Peyer's patch (tissue), 4 donors: ENCODE measurements around the gene SKIL. TPM values are rescaled to one million over a fixed set of nuclear protein-coding genes. Genes with fewer than 3 reads are reported as not detected.

ENCODE experiments used
- DNase-seq, 3 donors: peaks; one replicate each; pipeline ENCODE4 v3.0.0-alpha.2; 2017 to 2019
- H3K27ac ChIP-seq, 4 donors: fragments of 200-600 bp; sonication (generic); one replicate each; pipeline ENCODE4 v1.5.1; 2016 to 2019
- H3K27me3 ChIP-seq, 2 donors: fragments of 200-600 bp; sonication (generic); one replicate each; pipeline ENCODE4 v1.5.1; 2019
- H3K36me3 ChIP-seq, 3 donors: fragments of 200-600 bp; sonication (generic); one replicate each; pipeline ENCODE4 v1.5.1; 2016 to 2019
- H3K4me1 ChIP-seq, 4 donors: fragments of 200-600 bp; sonication (generic); one replicate each; pipeline ENCODE4 v1.5.1; 2016 to 2019
- H3K4me3 ChIP-seq, 4 donors: fragments of 200-600 bp; sonication (generic); 1 replicate in 3 of 4; 2 replicates in 1 of 4; pipeline ENCODE4 v1.5.1; 2016 to 2019; ENCODE audit warnings: mild to moderate bottlenecking in 1 of 4
- H3K9me3 ChIP-seq, 4 donors: fragments of 200-600 bp; sonication (generic); one replicate each; pipeline ENCODE4 v1.5.1; 2016 to 2019; ENCODE audit warnings: mild to moderate bottlenecking in 1 of 4
- CTCF ChIP-seq, 6 experiments: fragments of 450-650 bp in 4 of 6; fragments of 200-600 bp in 2 of 6; sonication (generic) in 1 of 6; IDR thresholded peaks; one replicate each; pipeline ENCODE4 v1.5.1; 2017 to 2019; ENCODE audit warnings: antibody characterized with exemption in 6 of 6, mild to moderate bottlenecking in 3 of 6, moderate library complexity in 1 of 6
- POLR2A ChIP-seq, 2 donors: fragments of 450-650 bp; IDR thresholded peaks; one replicate each; pipeline ENCODE4 v1.5.1; 2017; ENCODE audit warnings: antibody characterized with exemption in 2 of 2, mild to moderate bottlenecking in 2 of 2, moderate library complexity in 2 of 2
- total RNA-seq, 4 donors: library from RNA; depleted of rRNA; stranded (reverse); fragments of >200 nt; gene quantifications; one replicate each; pipeline ENCODE4 v1.1.0, GENCODE V29; 2016

Gene SKIL
- total RNA-seq, 4 donors from 2014 or later: 22.5 to 78.4 (median 43.5) TPM

GRCh38 chr3:170368921-170369320 lies 11.4 kb downstream of the SKIL start:
- TF ChIP-seq POLR2A (IDR thresholded peaks at IDR 0.05) (no peak), CTCF (IDR thresholded peaks at IDR 0.05) (peak in 4 of 6 experiments; percentile 5 to 30 (median 12))
- Histone ChIP-seq H3K27ac (no peak overlapping the region), H3K27me3 (no peaks in the 10 kb centered on the region), H3K4me3 (no peak overlapping the region), H3K9me3 (no peaks in the 10 kb centered on the region), H3K36me3 (peaks cover 0 to 6% (median 0%) of the 10 kb centered on the region in 3 donors), H3K4me1 (peaks cover 0 to 5% (median under 1%) of the 10 kb centered on the region in 4 donors)
- DNase-seq: no peak

- no peak for DNase-seq
- peaks cover 0 to 5% (median 0%) of the 10 kb centered on the region in 3 donors for H3K36me3 ChIP-seq
- no peak for TF ChIP-seq POLR2A (IDR thresholded peaks at IDR 0.05)
- H3K4me3 ChIP-seq: no peak overlapping the region
- H3K27ac ChIP-seq: no peak overlapping the region
- H3K27me3 ChIP-seq: no peaks in the 10 kb centered on the region
- H3K9me3 ChIP-seq: no peaks in the 10 kb centered on the region
- peaks cover 0 to 5% (median 0%) of the 10 kb centered on the region in 4 donors for H3K4me1 ChIP-seq
Measured at GRCh38 chr3:170372190-170372879, 14.8 kb downstream of the SKIL start.

GRCh38 chr3:170383567-170383966 lies 26.1 kb downstream of the SKIL start:
- Histone ChIP-seq H3K9me3 (no peaks in the 10 kb centered on the region), H3K4me3 (no peak overlapping the region), H3K27me3 (no peaks in the 10 kb centered on the region), H3K4me1 (no peaks in the 10 kb centered on the region), H3K36me3 (peaks cover 0 to 77% (median 0%) of the 10 kb centered on the region in 3 donors), H3K27ac (no peak overlapping the region)
- TF ChIP-seq POLR2A (IDR thresholded peaks at IDR 0.05) (no peak), CTCF (IDR thresholded peaks at IDR 0.05) (no peak)
- DNase-seq: no peak

- Histone ChIP-seq H3K27me3 (no peaks in the 10 kb centered on the region), H3K4me3 (no peak overlapping the region), H3K27ac (no peak overlapping the region), H3K4me1 (no peaks in the 10 kb centered on the region), H3K36me3 (peaks cover 0 to 87% (median 0%) of the 10 kb centered on the region in 3 donors), H3K9me3 (no peaks in the 10 kb centered on the region)
- TF ChIP-seq POLR2A (IDR thresholded peaks at IDR 0.05) (no peak), CTCF (IDR thresholded peaks at IDR 0.05) (no peak)
- DNase-seq: no peak
Measured at GRCh38 chr3:170386468-170386867, 29.0 kb downstream of the SKIL start.

- no peak for TF ChIP-seq POLR2A (IDR thresholded peaks at IDR 0.05)
- no peak overlapping the region for H3K4me3 ChIP-seq
- H3K27ac ChIP-seq: no peak overlapping the region
- no peaks in the 10 kb centered on the region for H3K4me1 ChIP-seq
- no peaks in the 10 kb centered on the region for H3K9me3 ChIP-seq
- DNase-seq: no peak
- H3K27me3 ChIP-seq: no peaks in the 10 kb centered on the region
- peaks cover 0 to 80% (median 0%) of the 10 kb centered on the region in 3 donors for H3K36me3 ChIP-seq
Measured at GRCh38 chr3:170387950-170388349, 30.4 kb downstream of the SKIL start.

- no peak for DNase-seq
- no peak overlapping the region for H3K27ac ChIP-seq
- no peaks in the 10 kb centered on the region for H3K4me1 ChIP-seq
- peaks cover 0 to 50% (median 0%) of the 10 kb centered on the region in 3 donors for H3K36me3 ChIP-seq
- no peaks in the 10 kb centered on the region for H3K27me3 ChIP-seq
- no peaks in the 10 kb centered on the region for H3K9me3 ChIP-seq
- no peak overlapping the region for H3K4me3 ChIP-seq
- TF ChIP-seq CTCF (IDR thresholded peaks at IDR 0.05) (no peak), POLR2A (IDR thresholded peaks at IDR 0.05) (no peak)
Measured at GRCh38 chr3:170391108-170391507, 33.6 kb downstream of the SKIL start.
